C1 segment of cervical spinal cord (tissue), 14 donors: ENCODE measurements around the gene SDF2.
"Not testable (repeated sequence)": the region's sequence is repeated elsewhere in the genome, so short reads cannot be mapped to it uniquely, and the experiment has no call there.

Source experiments
- DNase-seq, 14 donors: peaks; one replicate each; lab custom pipeline; 2025; lab: John Stamatoyannopoulos, UW

Gene SDF2

DNA sequence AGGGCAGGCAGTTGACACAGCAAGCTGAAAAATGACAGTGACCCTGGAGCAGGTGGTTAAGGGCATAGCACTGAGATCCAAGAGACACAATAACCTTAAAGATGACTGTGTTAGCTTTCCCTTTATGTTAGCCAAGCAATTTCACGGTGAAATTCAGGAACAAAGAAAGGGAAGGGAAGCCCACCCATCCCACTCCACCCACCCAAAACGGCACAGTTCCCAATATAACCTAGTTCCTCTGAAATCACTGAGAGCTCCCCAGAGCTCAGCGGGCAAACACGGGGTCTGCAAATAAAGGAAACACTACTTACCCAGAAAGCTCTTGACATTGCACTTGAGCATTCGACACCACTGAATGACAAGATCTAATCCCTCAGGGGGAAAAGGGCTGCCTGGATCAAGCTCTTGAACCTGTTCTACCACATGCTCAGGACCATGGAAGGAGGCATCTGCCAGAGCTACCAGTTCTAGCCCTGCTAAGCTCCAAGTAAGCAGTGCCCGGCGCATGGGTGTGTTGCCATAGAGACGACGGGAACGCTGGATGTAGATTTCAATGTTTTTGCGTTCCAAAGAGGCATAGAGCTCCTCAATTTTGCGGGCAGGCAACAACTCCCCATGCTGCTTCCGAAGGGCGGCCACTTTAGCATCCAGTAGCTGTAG lies 27.4 kb downstream of the SDF2 start:
- no peak for DNase-seq

DNA sequence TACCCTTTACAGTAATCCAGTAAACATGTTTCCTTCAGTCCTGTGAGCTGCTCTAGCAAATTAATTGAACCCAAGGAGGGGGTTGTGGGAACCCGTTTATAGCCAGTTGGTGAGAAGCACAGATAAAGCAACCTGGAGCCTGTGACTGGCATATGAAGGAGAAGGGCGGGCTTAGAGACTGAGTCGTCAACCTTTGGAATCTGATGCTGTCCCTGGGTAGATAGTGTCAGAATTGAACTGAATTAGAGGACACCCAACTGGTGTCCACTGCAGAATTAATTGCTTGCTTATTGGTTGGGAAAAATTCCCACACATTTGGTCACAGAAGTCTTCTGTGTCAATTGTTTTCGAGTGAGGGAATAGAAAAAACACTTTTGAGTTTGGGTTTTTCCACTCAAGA lies 34.9 kb downstream of the SDF2 start:
- DNase-seq = no peak

DNA sequence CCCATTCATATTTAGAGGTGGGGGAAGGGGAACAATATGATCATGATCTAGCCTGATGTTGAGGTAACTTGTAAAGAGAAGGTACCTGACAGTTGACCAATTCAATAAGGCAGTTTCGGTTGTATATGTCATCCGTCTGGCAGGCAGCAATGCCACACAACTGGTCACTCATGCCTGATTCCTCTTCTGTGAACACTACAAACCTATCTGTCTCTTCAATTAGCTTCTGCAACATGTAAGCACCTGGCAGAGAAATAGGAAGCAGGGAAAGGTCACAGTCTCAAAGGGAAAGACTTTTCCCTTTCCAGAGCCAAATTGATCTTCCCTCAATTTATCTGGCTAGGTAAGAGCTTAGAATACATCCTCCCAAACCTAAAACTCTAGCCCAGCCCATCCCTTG lies 37.6 kb downstream of the SDF2 start:
- no peak for DNase-seq

DNA sequence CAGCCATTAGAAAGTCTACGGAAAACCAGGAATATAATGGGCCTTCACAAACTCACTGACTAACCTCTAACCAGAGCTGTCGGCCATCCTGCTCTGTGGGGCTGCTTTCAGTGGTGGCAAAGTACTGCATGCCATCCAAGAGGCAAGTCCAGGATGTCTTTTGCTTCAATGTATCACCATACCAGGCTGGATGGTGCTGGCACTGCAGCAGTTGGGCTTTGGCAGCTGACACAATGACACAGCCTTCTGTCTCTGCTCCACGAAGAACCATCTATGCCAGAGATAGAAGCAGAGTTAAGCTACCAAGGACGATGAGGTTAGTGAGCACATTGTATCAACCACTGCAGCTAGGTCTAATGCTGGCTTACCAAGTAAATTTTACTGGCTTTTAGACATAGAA lies 38.0 kb downstream of the SDF2 start:
- no peak for DNase-seq

DNA sequence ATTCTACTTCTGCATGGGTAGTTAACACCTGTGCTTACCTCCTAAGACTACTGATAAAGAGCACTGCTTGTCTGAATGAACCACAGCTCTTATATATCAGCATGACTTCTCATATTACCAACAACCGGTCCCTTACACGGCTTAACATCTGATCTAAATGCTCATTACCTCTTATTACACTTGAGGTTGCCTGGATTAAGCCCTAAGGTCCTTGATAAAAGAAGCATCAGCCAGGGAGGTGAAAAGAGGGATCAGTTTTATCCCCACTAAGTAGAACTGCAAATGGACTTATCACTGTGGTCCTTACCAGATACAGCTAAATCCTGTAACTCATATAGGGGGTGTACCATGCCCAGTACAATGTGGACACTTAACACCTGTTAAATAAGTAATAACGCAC lies 39.5 kb downstream of the SDF2 start:
- DNase-seq = no peak

DNA sequence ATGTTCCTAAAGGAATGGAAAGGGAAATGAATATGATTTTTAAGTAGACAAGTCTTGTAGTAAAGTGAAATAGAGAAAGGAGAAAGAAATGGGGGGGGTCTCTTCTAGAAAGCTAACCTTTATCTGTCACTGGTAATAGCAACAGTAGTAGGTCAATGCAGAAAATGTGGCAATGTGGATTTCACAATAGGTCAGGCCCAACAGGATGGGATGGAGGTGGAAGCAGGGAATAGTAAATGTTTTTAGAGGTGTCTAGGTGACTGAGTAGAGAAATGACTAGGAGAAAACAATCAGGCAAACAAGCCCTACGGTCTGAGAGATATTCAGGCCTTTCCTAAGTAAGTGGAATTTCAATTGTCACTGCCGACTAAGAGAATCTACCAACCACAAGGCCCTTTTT lies 41.7 kb downstream of the SDF2 start:
- no peak for DNase-seq

DNA sequence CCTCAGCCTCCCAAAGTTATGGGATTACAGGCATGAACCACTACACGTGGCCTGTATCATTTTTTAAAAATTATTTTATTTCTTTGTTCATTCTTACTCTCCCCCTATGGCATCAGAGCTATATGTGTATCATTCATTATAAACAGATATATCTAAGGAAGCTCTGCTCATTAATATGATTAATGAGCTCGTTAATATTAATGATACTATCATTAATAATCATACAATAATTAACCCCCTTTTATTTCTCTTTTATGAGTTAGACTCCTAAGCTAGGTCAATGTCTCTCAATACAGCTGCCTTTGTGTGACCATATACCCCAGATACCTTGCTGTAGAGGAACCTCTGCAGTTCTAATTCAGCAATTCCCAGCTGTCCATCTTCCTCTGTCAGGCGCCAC lies 43.2 kb downstream of the SDF2 start:
- DNase-seq = no peak

DNA sequence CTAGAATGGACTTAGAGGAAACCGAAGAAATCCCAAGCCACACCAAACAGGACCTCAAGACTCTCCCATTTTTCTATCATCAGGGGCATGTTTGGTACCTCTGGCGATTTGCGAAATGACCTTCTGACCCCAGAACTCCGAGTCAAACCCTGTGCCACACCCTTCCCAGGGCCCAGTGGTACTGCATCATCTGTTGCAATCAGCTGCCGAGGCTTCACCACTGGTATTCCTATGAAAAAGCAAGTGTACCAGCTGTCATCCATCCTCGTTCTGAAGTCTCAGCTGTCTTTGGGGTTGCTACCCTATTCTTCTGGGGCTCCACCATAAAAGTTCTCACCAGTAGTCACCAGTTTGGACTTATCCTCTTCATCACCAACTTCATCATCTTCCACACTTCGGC lies 45.4 kb downstream of the SDF2 start:
- DNase-seq = no peak

DNA sequence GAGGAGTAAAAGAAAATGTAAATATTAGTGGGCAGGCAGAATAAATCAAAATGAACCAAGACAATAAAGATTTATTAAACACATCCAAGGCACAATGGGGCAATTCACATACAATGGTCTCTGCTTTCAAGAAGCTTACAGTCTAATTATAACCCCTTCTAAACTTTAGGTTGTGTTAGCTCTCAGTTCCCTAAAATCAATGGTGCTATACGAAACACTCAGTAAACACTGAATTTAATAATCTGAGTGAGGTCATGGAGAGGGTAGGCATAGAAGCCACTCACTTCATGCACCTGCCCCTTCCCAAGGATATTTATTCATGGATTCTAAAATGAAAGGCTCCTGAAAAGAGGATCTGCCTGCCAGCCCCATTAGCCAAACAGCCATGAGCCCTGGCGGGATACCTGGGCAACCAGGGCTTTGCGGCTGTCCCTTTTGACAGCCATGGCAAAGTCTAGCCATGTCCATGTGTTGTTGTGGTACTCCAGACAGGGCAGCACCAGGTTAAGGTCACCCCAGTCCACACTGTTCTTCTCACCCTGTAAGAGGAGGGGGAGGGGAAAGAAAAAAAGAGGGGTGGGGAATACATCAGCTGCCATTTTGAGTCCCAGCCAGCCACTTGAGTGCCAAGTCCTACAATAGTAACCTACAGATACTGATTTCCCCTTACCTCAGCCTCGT lies 46.3 kb downstream of the SDF2 start:
- DNase-seq = no peak

DNA sequence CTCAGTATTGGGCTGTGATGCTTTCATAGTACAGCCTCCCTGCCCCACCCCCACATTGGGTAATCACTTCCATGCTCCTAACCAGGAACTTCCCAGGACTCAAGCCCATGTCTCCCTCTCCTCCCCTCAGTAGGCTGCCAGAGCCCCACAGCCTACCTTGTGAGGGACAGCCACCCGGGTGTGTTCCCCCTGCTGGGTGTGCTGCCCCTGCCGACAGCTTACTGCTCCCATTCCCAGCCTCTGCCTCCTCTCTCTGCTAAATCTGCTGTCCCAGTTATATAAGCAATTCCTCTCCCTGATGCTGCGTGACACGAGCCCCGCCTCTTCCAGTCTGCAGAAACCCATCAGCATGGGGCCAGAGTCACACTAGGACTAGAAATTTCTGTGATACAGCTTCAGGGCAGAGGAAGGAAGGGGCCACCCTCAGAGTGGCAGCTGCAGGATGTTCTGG lies 47.8 kb downstream of the SDF2 start, which contains the start of gene RSKR:
TSS of gene RSKR (minus strand) at position 255 of the 451 bp plus-strand sequence. CDS start at position 231, 24 bp downstream.
- peak in 2 of 14 donors; percentile 7 to 20 for DNase-seq

DNA sequence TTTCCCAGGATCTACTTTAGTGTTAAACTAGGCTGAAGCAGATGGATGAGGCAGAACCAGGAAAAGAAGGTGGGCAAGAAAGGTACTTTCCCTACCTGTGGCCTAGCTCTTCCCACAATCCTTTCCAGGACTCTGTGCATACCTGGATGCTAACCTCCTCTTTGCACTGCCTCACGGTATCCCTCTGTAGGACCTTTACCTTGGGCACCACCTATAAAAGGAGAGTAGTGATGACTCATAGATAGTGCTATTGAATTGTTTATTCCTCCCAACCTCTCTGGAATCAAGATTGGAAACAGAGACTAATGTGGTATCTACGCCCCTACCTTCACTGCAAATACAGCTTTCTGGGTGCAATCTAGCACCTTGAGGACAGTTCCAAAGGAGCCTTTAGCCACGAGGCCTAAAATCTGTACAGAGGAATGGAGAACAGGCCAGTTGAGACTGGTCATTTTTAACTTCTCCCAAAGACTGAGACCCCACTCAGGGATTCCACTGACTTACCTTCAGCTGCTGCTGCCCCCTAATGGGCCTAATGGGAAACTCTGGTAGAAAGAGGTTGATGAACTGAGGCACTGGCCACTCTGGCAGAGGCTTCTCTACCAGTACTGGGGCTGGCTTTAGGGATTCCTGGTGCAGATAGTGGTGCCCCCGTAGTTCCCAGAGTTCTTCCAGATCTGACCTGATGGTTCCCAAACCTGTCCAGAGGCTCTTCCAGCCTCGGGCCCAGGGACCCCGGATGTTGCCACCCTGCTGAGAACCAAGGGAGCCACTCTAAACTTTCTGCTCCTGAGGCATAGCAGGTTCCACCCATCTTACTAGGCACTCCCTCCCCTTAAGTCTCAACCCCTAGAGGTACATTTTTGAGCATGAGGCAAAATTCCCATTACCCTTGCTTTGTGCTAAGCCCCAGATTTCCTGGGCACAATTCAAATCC lies 48.5 kb downstream of the SDF2 start:
- peak in 6 of 14 donors; percentile 1 to 16 (median 12) for DNase-seq

DNA sequence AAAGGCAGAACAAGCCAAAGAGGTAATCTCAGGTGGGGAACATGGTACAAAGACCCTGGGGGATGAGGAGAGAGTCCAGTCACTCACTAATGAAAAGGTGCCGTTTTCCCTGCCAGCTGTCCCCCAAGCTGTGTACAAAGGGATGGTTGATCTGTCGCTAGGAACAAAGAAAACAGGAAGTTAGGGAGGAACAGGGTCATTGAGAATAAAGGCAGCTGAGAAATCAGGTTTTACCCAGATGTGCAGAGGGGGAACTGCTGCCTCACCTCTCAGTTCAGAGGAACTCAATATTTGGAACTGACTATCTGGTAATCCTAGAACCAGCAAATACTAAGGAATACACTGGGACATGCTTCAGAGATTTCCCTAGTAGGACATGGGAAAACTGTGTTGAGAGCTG lies 49.2 kb downstream of the SDF2 start:
- no peak for DNase-seq

DNA sequence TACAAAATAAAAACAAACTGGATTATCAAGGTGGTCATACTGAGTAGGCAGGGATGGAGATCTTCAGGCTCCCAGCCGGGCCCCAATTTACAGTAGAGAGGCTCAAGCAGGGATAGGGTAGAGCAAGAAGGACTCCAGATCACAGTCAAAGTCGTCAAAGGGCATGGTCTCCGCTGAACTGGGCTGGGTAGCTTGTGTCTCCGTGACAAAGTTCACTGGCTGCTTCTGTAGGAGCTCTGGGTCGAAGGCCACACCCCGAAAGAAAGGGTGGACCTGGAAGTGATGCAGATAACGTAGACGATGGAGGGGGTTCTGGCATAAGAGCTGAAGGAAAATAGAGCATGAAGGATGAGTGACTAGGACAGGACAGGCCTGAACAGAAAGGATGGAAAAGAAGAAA lies 51.3 kb downstream of the SDF2 start:
- DNase-seq = no peak

DNA sequence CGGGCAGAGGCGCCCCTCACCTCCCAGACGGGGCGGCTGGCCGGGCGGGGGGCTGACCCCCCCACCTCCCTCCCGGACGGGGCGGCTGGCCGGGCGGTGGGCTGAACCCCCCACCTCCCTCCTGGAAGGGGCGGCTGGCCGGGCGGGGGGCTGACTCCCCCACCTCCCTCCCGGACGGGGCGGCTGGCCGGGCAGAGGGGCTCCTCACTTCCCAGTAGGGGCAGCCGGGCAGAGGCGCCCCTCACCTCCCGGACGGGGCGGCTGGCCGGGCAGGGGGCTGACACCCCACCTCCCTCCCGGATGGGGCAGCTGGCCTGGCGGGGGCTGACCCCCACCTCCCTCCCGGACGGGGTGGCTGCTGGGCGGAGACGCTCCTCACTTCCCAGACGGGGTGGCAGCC lies 57.7 kb downstream of the SDF2 start:
- DNase-seq = not testable (repeated sequence)

DNA sequence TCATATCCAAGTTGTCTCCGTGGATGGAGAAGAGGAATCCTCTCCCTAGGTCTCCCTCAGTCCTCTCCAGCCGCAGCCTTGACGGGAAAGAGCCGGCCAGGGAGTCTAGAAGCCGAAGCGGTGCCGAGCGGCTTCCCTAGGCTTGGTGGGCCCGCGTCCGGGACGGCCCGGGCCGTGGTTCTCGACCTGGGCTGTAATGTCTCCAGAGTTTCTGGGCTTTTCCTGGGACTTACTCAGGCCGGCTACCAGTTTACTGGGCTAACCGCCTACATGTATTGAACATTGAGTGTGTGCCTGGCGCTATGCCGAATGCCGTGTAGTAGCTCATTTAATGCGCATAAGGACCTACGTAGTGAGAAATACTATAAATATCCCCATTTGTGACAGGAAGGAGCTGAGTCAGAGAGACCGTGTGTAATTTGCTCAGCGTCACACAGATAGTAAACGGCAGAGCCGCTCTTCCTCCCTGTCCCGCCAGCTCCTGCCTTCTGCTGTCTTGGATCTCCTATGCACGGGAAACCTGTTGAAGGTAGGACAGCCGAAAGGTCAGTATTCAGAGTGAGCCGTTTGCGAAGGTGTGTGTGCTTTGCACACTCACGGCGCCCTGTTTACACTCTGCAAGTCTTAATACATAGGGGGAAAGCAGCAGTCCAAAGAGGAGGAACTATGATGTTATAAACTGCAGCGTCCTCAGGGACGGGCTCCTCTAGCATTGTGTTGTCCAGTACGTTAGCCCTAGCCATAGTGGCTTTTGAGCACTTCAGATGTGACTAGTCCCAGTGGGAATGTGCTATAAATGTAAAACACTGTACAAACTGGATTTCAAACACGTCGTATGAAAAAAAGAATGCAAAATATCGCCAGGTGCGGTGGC lies 62.2 kb downstream of the SDF2 start:
- DNase-seq = peak in 6 of 14 donors; percentile 24 to 66 (median 40)

DNA sequence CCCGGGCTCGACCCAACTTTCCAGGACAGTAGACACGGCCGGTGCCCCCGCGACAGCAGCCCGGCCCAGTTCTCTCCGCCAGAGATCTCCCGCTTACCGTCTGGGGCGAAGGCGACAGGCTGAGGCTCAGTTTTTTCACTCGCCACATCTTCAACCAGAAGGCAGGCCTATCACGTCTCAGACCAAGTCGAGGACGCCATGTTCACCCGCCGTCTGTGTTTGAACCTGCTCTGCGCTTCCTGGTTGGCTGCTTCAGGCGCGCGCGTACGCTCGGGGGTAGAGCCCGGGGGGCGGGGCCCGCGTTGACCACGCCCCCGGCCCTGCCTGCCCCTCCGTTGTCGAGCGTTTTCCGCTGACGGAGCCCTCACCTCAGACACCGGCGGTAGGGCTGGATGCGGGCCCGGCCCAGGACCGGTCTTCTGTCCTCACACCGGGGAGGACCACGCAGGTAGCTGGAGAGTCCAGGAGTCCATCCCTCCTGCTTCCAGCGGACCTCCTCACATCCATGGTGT lies 62.9 kb downstream of the SDF2 start, which contains the start of gene SPAG5:
TSS of gene SPAG5 (minus strand) at position 227 of the 512 bp plus-strand sequence. CDS start at position 148, 79 bp downstream.
- DNase-seq = peak; percentile 16 to 86 (median 77)

DNA sequence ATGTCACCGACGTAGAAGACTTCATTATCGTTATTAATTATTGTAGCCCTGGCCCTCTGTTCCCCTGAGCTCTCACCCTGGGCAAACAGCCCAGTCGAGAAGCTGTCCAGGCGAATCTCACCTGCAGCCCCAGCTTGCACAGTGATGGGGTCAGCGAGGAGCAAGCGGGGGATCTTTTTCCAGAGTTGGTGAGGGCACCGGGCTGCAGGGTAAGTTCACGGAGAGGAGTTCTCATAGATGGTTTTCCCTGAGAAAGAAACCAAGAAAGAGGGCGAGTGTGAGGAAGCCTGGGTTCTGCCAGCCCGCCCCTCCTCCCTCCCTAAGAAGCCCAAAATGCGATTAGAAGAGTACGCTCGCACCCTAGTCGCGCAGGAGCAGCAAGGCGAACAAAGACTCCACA lies 63.3 kb downstream of the SDF2 start:
- DNase-seq = no peak
